Measurements from ENCODE around the gene EME1. TPM values are rescaled to one million over a fixed set of nuclear protein-coding genes. Genes with fewer than 3 reads are reported as not detected.

The EME1 gene
- total and polyA plus RNA-seq, 2 of the 13 experiments (the other 11 are each of a cell fraction or from before 2014, with no cell fraction given): 20.7 to 24.6 TPM

GRCh38 chr17:50424996-50425681 lies 52.1 kb downstream of the EME1 start (continued):
- no peak for TF ChIP-seq HMGXB3 (CRISPR knock-in tag; IDR thresholded peaks at IDR 0.05; ENCODE audit: borderline replicate concordance)
- TF ChIP-seq ATM (IDR thresholded peaks at IDR 0.05; ENCODE audit: borderline replicate concordance): no peak
- TF ChIP-seq NFE2L2 (IDR thresholded peaks at IDR 0.05; ENCODE audit: low read length): no peak
- no peak for TF ChIP-seq KLF9 (CRISPR knock-in tag; IDR thresholded peaks at IDR 0.05; ENCODE audit: low read depth)
- TF ChIP-seq ZBTB26 (CRISPR knock-in tag; IDR thresholded peaks at IDR 0.05; ENCODE audit: borderline replicate concordance): 0 out of 2 replicates have a peak, but pooled peaks have one; percentile 15
- TF ChIP-seq ZBTB46 (CRISPR knock-in tag; IDR thresholded peaks at IDR 0.05; ENCODE audit: borderline replicate concordance): no peak
- no peak for TF ChIP-seq MYPOP (CRISPR knock-in tag; IDR thresholded peaks at IDR 0.05)
- no peak for TF ChIP-seq GMEB2 (CRISPR knock-in tag; IDR thresholded peaks at IDR 0.05; ENCODE audit: low read depth)
- TF ChIP-seq HNF4A (CRISPR knock-in tag; IDR thresholded peaks at IDR 0.05): peak; percentile 38; the same call in 1 of the 2 replicates
- no peak for TF ChIP-seq DMTF1 (CRISPR knock-in tag; IDR thresholded peaks at IDR 0.05)
- TF ChIP-seq ZNF569 (CRISPR knock-in tag; IDR thresholded peaks at IDR 0.05; ENCODE audit: borderline replicate concordance): no peak
- TF ChIP-seq MXD4 (CRISPR knock-in tag; IDR thresholded peaks at IDR 0.05): no peak
